SHP77 treated with DMSO at 0.1 percent for 48 hours (cell line): Measurements from ENCODE around the gene FYB1.
"Not testable (repeated sequence)": the region's sequence is repeated elsewhere in the genome, so short reads cannot be mapped to it uniquely, and the experiment has no call there.

Experiments
- DNase-seq: peaks from one replicate; lab custom pipeline; 2025; lab: John Stamatoyannopoulos, UW

The FYB1 gene

DNA sequence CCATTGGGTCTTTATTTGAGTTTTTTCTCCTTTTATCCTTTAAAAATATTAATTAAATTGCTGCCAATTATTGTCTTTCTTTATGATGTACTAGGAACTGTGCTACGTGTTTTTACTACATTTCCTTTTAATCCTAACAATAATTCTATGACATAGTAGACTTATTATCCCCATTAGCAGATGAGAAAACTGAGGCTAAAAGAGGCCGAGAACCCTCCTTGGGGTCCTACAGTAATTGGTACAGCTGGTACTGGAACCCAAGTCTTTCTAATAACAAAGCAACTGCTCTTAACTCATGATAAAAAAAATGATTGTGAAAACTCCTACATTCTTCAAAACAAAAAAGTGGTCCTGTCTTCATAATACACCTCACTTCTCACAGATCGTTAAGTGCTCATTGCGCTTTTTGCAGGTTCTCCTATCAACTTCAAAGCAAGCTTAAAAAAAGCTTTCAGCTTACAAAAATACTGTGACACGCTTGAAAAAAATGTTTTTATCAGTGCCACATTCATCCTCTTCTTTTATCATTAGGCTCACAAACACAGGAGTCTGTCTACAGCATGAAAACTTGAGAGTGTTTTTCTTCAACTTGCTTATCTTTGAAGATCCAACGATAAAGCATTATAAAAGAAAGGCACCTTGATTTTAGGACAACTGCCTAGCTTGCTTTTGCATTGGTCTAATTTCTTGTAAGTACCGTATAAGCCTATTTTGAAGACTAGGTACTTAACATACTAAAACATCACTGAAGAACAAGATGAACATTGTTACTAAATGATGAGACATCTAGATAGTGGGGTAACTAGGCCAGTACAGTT is 32.4 kb downstream of the FYB1 start:
- no peak for DNase-seq

GRCh38 chr5:39186289-39186688 is 33.1 kb downstream of the FYB1 start:
- no peak for DNase-seq

DNA sequence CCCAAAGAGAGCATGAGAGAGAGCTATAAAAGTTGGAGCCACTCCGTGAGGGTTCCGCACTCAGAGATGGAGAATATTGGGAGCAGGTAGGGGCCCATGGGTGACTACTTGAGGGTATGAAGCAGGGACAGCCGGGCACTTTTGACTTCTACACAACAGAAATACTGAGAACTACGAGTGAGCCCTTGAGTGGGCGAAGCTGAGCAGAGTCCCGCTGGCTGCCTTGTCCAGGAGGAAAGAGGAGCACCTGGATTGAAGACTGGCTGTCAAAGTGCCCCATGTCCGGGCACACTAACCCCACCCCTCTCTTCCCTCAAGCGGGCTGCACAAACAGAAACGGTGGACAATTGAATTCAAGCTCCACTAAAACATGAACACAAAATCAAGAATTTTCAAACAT is 33.6 kb downstream of the FYB1 start:
- DNase-seq, result no peak

DNA sequence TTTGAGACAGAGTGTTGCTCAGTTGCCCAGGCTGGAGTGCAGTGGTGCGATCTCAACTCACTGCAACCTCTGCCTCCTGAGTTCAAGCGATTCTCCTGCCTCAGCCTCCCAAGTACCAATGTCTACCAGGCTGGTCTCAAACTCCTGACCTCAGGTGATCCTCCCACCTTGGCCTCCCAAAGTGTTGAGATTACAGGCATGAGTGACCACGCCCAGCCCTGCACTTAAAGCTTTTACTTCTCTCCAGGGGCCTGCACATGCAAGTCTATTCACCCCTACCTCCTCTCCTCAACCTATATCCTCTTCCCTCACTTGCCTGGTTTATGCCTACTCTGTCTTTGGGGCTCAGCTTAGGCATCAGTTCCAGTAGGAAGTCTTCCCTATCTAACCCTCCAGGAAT is 39.8 kb downstream of the FYB1 start:
- not testable (repeated sequence) for DNase-seq

DNA sequence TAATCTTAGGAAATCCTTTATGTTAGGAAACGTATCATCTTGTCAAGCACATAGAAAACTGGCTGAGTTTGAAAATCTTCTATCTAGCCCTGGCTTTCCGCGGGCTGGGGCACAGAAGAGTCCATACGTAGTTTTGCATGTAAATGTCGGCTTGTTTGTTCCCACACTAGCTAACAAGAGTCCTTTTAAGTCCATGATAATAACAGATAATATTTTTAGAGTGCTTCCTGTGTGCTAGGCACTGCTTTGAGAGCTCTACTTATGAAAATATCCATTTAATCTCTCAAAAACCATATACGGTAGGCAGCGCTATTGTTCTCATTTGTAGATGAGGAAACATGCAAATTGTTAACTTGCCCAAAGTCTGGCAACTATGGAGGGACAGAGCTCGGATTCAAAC is 40.5 kb downstream of the FYB1 start:
- DNase-seq, result no peak

GRCh38 chr5:39178171-39178570 is 41.2 kb downstream of the FYB1 start:
- no peak for DNase-seq

DNA sequence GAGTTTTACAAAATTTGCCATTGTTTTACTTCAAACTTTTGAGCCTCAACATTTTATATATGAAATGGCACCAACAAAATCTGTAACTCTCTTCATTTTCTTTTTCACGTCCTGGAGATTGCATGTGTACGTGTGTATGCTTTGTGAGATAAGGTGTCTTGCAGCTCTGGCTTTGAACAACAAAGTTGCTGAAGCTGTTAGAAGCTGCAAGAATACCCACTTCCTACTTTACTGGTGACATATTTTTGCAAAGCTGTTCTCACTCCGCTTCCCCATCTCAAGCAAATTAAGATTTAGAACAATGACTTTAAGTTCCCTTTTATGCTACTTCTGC is 41.8 kb downstream of the FYB1 start:
- DNase-seq, result no peak

GRCh38 chr5:39176759-39177630 is 42.4 kb downstream of the FYB1 start:
- no peak for DNase-seq

DNA sequence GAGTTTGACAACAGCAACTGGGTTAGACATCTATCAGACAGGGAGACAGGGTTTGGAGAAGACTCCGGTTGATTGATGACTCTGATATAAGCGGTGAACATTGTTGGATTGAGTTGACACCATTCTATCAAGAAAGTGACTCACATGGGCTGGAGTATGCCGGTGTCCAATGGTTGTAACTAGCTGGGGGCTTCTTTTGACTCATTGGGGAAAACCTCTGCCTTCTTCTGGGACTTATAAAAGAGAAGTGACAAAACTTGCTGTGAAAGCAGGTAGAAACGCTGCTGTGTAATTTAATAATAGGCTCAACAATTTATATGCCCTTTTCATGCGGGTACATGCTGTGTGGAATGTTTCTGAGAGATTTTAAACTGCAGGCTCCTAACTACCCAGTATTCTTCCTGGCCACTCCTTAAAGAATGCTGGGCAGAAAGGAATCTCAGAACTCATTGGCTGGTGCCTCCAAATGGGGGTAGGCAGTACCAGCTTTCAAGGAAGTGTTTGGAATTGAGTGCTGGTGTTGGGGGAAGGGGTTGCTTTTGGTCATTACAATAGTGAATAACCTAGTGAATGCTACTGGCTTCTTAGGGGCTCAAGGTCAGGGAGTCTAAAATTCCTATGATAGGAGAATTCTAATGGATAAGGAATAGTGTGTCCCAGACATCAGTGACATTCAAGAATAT is 43.9 kb downstream of the FYB1 start:
- DNase-seq, result no peak

GRCh38 chr5:39173069-39173468 is 46.3 kb downstream of the FYB1 start:
- DNase-seq, result no peak

GRCh38 chr5:39172593-39172992 is 46.8 kb downstream of the FYB1 start:
- no peak for DNase-seq

DNA sequence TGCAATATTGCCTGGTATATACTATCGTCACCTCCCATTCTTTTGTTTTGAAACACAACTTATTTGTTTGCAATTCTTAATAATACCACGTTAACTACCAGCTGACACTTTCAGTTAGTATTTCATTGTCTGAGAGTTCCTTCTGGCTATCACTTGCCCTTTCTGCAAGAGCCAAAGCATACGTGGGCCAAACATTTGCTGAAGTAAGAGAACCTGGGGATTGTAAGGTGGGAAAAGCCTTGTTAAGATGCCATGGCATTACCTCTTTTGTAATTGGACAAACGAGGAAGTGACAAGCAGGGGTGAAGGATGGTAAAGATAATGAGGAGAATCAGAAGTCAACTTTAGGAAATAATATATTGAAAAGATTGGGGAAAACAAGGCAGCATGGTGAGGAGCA is 47.7 kb downstream of the FYB1 start:
- DNase-seq, result no peak

GRCh38 chr5:39169081-39169480 is 50.3 kb downstream of the FYB1 start:
- DNase-seq, result no peak

GRCh38 chr5:39167972-39168342 is 51.4 kb downstream of the FYB1 start:
- DNase-seq, result no peak

GRCh38 chr5:39167141-39167971 is 52.0 kb downstream of the FYB1 start:
- DNase-seq, result no peak

DNA sequence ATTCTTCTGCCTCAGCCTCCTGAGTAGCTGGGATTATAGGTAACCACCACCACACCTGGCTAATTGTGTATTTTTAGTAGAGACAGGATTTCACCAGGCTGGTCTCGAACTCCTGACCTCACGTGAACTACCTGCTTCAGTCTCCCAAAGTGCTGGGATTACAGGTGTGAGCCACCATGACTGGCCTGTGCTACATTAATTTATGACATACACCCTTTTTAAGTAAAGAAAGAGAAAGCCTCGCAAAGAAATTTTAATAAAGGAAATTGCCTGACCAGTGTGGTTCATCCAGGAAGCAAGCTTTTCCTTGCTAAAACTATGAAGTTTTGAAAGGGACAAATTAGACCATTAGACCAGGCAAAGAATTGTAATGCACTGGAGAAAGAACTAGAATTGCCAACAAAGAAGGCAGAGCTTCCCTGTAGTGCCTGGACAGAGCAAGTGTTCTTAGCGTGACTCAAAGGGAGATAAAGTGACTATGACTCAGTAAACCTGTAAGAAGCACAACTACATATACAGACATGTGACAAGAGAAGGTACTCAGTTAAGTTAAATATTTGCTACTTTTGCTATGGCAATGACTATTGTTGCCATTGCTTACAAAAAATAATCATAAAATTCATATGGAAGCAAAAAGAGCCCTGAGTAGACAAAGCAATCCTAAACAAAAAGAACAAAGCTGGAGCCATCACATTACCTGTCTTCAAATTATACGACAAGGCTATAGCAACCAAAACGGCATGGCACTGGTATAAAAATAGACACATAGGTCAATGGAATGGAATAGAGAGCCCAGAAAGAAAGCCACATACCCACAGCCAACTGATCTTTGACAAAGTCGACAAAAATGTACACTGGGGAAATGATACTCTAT is 54.6 kb downstream of the FYB1 start:
- no peak for DNase-seq

GRCh38 chr5:39164016-39164415 is 55.3 kb downstream of the FYB1 start:
- DNase-seq, result no peak

DNA sequence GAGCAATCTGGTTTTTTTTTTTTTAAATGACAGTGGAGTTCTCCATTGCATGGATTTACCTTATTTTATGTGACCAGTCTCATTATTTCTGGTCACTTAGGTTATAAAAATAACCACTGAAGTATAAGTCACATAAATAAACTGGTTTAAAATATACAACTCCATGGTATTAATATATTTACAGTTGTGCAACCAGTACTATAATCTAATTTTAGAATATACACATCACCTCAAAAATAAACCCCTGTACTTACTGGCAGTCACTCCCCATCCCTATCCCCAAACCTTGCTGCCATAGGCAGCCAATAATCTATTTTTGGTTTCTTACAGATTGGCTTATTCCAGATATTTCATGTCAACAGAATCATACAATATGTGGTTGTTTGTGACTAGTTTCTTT is 57.8 kb downstream of the FYB1 start:
- DNase-seq, result no peak

DNA sequence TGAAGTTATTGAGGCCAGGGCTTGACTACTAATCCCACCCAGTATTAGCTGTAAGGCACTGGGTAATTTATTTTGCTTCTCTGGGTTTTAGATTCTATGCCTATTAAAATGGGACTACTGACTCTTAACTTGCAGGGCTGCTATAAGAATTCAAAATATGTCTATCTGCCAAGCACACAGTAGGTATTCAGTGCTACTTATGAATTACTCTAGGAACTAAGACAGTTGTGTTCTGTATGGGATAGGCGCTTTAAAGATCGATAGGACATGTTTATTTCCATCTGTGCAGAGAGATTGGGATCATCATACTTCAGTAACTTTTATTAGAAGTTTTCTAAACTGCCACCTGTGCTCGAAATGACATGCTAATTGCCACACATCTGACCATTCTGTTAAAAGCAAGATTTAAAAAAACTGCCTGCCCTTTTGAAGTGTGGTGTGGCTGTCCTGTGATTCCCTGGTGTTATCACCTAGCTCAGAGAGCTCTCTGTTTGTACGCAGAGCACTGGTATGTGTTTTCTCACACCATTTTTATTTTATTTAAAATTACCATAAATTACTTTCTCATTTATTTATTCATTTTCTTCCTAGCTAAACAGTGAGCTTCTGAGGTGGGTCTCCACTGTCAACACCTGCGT is 58.7 kb downstream of the FYB1 start:
- no peak for DNase-seq

- DNase-seq, result no peak
Observed at GRCh38 chr5:39159811-39160490, 59.4 kb downstream of the FYB1 start.
